GM18499 (cell line): Measurements from ENCODE around the gene CHRM4.
"Not testable (repeated sequence)": the region's sequence is repeated elsewhere in the genome, so short reads cannot be mapped to it uniquely, and the experiment has no call there.

Experiments
- ATAC-seq: cut with Tn5 transposase; IDR thresholded peaks from one replicate; pipeline ENCODE4 v1.9.1; 2021; ENCODE audit warnings: moderate number of reproducible peaks; ENCODE audit not compliant: insufficient read depth, unreplicated experiment

The CHRM4 gene

DNA sequence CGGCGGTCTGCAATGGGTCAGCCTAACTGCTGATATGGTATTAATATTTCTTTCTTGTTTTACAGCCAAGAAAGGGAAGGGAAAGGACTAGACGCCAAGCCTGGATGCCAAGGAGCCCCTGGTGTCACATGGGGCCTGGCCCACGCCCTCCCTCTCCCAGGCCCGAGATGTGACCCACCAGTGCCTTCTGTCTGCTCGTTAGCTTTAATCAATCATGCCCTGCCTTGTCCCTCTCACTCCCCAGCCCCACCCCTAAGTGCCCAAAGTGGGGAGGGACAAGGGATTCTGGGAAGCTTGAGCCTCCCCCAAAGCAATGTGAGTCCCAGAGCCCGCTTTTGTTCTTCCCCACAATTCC is 8.2 kb downstream of the CHRM4 start:
- ATAC-seq, result no peak

DNA sequence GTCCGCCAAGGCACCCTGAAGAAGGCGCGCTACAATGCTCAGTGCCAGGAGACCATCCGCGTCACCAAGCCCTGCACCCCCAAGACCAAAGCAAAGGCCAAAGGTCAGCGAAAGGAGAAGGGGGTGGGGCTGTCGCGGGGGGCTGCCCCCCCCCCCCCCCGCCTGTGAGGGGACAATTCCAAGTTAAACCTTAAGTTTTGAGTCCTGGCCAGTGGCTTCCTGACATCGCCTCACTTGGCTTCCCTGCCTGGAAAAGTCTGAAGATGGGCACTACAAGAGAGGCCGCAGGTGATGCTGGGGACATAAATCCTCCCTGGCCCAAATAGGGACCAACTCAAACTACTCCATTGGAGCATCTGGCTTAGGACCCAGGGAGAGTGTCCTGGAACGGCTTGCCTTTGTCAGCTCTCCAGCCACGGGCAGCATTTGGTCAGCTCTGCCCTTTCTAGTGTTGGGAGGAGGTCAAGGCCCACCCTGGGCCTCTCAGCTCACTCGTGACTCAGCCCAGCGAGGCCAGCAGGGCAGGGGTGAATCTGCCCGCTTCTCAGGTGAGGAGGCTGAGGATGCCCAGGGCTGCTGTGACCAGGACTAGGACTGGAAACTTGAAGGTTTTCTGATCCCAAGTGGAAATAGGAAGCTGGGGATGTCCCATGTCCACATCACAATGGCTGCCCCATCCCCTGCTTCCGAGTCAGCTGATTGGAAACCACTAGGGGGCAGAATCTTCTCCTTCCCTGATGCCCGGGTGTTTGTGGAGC is 8.8 kb downstream of the CHRM4 start:
- ATAC-seq, result no peak

DNA sequence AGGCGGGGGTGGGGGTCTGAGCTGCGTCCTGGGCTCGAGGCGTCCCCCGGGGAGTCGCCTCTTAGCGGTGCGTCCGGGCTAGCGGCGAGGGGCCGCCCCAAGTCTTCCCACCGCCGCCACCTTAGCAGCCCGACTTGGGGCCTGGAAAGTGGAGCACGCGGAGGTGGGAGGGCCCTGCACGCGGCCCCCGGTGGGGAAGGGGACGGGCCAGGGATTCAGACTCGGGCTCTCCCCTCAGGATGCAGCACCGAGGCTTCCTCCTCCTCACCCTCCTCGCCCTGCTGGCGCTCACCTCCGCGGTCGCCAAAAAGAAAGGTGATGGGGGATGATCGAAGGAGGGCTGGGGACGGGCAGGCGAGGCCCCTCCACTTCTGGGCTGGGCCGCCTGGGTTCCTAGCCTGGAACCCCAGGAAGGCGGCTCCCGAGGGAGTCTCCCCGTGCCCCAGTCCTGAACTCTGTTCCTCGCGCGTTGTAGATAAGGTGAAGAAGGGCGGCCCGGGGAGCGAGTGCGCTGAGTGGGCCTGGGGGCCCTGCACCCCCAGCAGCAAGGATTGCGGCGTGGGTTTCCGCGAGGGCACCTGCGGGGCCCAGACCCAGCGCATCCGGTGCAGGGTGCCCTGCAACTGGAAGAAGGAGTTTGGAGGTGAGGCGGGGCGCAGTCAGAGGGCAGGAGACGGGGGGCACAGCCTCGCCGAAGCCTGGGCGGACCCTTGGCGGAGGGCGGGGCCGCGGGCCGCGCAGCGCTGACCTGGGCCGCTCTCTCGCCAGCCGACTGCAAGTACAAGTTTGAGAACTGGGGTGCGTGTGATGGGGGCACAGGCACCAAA is 9.5 kb downstream of the CHRM4 start:
- no peak for ATAC-seq

DNA sequence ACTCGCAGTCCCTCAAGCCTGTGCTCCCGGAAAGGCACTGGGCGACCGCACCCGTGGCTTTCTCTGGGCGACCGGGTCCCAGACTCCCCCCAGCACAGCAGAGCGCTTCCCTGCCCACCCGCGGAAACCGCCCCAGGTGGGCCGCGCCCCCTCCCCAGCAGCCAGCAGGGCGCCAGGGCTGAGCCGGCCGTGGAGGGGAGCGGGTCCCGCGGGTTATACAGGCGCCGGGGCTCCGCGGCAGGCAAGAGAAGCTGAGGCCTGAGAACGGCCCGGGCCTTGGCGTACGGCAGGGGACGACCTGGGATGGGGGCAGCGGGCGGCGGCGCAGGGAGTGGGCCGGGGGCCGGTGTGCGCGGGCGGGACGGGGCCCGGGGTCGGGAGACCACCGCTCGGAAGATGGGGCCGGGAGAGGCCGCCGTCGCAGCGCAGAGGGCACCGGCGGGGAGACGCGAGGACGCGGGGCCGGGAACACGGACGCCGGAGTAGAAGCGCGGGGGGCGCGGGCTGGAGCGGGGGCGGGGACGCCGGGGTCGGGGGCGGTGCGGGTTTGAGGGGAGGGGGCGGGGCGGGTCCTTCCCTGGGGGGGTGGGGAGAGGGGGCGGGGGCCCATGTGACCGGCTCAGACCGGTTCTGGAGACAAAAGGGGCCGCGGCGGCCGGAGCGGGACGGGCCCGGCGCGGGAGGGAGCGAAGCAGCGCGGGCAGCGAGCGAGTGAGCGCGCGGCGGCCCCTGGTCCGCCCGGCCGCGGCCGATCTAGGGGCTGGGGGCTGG is 10.3 kb downstream of the CHRM4 start, which contains the start of gene MDK:
Gene MDK (plus strand): TSS at position 622 of the 771 bp plus-strand sequence. CDS start 389 bp downstream, outside the sequence.
- ATAC-seq, result no peak

DNA sequence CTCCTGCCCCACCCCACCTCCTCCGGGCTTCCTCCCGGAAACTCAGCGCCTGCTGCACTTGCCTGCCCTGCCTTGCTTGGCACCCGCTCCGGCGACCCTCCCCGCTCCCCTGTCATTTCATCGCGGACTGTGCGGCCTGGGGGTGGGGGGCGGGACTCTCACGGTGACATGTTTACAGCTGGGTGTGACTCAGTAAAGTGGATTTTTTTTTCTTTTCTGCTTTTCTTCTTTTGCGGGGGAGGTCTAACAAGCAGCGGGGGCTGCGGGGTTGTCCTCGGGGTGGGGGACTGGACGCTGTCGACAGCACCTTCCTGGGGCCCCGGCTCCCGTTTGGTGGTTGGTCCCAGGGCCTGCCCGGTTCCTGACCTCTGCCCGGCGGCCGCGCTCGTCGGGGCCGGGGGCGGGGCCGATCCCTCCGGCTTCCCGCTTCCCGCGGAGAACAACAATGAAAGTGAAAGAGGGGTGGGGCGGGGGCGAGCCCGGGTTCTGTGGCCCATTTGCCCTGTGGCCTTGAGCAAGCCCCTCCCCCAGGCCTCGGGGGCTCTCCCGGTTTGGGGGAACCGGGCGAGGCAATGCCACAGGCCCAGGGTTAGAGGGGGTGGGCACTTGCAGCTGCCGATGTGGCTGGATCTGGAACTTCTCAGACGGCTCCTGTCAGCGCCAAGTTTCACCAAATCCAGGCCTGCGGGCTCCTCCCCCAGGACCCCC is 11.1 kb downstream of the CHRM4 start:
- ATAC-seq, result no peak

DNA sequence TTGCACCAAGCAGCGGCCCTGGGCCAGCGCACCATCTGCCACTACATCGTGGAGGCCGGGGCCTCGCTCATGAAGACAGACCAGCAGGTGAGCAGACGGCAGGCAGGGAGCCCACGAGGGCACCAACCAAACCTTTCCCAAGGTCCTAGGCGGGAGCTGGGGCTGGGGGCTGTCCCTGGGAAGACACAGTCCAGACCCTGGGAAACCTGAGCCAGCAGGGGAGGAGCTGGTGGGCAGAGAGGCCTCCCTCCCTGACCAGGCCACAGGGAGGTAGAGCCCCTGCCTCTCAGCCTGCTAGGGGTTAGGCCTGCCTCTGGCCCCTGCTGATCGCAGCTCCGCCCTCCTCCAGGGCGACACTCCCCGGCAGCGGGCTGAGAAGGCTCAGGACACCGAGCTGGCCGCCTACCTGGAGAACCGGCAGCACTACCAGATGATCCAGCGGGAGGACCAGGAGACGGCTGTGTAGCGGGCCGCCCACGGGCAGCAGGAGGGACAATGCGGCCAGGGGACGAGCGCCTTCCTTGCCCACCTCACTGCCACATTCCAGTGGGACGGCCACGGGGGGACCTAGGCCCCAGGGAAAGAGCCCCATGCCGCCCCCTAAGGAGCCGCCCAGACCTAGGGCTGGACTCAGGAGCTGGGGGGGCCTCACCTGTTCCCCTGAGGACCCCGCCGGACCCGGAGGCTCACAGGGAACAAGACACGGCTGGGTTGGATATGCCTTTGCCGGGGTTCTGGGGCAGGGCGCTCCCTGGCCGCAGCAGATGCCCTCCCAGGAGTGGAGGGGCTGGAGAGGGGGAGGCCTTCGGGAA is 11.9 kb downstream of the CHRM4 start:
- not testable (repeated sequence) for ATAC-seq

DNA sequence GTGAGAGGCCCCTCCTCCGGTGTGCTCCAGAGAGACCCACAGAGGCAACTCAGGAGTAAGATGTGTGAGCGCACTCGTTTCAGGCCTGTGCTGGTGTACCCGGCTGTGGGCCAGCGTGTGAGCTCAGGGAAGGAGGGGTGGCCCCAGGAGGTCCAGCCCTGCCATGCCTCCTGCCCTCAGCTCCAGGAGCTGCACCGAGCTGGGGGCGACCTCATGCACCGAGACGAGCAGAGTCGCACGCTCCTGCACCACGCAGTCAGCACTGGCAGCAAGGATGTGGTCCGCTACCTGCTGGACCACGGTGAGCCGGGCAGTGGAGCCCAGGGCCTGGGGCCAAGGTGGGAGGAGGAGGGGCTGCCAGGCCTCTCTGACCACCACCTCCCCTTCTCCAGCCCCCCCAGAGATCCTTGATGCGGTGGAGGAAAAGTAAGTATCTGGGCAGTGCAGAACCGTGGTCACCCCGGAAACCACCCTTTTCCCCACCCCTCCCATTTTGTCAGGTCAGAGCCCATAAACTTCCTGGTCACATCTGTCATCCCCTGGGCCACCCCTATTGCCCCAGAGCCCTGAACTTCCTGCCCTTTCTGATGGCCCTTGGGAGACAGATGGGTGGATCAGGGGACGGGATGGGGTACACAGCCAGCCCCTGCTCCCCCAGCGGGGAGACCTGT is 12.6 kb downstream of the CHRM4 start:
- no peak for ATAC-seq

DNA sequence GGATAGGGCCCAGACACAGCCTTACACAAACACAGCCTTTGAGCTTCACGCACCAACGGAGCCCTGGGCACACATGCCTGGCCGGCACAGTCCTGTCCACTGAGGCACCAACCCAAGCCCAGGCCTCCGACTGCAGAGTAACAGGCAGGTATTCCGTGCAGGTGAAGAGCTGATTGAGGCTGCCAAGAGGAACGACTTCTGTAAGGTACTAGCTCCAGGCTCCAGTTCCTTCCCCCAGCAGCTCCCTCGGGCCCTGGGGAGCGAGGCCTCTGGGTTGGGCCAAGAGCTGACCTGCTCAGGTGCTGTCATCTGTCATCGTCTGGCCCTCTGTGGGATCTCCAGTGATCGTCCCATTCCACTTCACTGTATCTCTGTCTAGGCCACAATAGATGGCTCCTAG is 13.3 kb downstream of the CHRM4 start:
- ATAC-seq, result no peak

DNA sequence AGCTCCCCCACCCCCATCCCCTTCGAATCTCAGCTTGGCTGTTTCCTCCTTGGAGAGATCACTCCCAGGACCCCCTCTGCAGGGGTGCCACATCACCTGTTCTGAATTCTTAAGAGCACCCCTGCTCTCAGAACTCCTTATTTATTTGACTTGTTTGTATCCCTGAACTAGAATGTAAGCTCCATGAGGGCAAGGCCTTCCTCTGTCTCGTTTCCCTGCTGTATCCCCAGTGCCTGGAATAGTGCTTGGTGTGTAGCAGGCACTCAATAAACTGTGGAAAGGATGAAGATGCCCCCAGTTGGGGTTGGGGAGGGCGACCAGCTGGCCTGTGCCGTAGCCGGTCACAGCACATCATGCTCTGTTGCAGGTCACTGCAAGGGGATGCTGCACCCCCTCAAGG is 13.7 kb downstream of the CHRM4 start:
- ATAC-seq, result no peak

DNA sequence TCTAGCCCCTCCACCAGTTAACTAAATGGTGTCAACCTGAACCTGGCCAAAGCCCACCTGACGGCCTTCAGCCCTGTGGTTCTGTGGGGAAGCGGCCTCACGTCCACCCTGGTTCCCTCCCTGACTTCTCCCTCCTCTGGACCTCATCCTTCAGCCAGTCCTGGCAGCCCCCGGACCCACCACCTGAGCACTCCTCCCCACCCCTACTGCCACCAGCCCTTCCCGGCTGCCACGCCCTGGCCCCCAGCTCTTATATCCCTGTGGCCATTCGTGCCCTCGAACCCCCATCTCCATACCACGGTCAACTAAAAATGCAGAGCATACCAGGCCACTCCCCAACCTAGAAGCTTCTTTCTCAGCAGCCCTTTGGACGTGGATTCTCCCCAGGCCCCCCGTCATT is 14.3 kb downstream of the CHRM4 start:
- ATAC-seq, result no peak

DNA sequence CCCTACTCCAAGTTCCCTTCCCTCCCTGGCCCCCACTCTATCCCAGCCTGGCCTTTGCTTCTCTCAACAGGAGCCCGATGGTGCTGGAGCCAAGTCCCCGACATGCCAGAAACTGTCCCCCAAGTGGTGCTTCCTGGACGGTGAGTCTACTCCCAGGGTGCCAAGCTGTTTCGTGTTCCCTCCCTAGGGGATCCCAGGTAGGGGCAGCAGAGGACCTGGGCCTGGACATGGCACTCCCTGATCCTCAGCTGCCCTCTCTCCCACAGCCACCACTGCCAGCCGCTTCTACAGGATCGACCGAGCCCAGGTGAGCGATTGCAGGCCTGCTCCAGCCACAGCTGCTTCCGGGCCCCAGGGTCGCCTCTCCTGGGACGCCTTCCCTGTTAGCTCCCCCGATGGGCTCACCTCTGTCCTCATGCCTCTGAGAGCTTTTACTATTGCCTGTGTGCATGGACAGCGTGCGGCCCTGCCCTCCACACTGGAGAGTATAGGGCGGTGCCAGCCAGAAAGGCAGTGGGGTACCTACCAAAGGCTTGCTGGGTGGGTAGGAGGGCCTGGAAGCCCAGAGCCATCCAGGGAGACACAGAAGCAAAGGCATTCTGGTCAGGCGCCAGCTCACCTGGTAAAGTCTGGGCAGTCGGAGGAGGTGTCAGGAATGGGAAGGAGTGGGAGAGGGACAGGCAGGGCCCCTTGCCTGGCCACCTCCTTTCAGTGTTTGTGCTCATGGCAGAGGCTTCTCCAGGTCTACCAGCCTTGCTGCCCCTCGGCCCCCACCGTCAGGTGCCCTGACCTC is 15.1 kb downstream of the CHRM4 start:
- ATAC-seq, result no peak

DNA sequence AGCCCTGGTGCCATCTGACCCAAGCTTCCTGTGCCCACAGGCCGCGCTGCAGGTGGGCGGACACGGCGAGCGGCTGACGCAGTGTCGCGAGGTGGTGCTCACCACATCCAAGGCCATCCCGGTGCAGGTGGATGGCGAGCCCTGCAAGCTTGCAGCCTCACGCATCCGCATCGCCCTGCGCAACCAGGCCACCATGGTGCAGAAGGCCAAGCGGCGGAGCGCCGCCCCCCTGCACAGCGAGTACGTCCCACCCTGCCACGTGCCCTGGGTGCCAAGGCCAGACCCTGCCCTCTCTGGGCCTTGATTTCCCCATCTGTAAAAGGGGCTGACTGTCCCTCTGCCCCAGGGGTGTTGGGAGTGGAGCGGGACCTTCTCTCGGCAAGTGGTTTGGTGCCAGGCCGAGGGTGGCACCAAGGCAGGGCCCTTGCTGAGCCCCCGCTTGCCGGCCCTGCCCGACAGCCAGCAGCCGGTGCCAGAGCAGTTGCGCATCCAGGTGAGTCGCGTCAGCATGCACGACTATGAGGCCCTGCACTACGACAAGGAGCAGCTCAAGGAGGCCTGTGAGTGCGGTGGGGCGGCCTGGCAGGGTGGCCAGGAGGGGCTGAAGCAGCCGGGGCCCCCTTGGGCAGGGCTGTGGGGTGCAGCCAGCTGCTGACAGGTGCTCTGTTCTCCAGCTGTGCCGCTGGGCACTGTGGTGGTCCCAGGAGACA is 16.0 kb downstream of the CHRM4 start:
- no peak for ATAC-seq

DNA sequence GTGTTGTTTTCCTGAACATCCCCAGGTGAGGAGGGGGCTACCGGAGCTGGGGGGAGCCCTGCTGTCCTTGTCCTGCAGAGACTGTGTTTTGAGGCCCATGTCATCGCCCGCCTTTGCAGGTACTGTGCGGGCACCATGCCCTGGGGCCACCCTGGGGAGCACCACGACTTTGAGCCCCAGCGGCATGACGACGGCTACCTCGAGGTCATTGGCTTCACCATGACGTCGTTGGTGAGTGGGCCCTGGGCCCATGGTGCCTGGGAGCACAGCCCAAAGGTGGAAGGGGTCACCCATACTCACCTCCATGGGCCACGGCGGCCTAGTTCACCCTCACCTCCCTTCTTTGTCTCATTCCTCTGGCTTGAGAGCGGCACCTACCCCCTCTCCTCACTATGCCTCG is 16.8 kb downstream of the CHRM4 start:
- no peak for ATAC-seq

DNA sequence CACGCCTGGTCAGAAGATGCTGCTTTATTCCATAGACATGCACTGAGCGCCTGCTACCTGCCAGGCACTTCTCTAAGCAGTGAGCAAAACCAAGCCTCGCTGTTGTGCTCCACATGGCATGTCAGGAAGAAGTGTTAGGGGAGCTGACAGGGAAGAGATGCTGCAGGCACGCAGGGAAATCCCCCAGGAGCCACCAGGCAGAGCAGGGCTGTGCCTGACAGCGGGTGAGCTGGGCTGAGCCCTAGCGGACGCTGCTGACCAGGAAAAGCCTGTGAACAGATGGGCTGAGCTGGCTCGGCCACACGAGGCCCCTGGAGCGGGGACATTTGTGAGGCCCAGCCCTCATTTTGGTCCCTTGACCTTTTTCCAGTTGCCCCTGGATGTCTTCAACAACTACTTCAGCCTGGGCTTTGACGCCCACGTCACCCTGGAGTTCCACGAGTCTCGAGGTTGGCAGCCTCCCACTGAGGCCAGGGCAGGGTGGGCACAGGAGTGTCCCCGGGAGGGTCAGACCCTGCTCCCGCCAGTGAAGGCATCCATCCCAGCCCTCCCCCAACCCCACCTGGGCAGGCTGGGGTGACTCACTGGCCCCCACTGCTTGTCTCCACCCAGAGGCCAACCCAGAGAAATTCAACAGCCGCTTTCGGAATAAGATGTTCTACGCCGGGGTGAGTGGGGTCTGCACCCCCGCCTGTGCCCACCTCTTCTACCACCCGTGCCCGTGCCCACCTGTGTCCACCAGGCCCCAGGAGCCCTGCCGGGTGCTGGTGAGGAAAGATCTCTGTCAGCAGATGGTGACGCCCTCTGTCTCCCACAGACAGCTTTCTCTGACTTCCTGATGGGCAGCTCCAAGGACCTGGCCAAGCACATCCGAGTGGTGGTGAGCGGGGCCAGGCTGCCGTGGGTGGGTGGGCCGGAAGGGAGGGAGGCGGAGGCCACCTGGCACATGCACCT is 17.5 kb downstream of the CHRM4 start:
- no peak for ATAC-seq

DNA sequence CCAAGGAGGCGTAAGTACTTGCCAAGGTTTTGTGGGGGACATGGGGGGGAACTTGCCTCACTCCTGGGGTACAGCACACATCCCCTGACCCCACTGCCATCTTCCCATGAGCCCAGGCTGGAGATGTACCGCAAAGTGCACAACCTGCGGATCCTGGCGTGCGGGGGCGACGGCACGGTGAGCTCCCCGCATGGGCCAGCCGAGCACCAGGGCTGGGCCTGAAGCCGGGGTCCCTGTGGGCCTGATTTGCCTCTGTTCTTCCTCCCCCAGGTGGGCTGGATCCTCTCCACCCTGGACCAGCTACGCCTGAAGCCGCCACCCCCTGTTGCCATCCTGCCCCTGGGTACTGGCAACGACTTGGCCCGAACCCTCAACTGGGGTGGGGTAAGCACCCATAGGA is 19.1 kb downstream of the CHRM4 start:
- ATAC-seq, result not testable (repeated sequence)

DNA sequence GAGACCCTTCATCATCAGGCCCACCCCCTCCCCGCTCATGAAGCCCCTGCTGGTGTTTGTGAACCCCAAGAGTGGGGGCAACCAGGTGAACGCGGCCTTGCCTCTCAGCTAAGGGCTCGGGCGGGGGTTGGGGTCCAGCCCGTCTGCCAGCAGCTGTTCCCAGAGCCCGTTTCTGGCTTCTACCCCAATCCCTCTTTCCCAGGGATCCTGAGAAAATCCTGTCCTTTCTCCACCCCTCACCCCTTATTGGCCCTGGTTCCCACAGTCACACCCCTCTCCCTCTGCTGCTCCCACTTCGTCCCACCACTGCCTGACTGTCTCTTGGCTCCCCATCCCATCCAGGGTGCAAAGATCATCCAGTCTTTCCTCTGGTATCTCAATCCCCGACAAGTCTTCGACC is 19.5 kb downstream of the CHRM4 start:
- no peak for ATAC-seq
